ENCODE measurements around the gene PDZD11. TPM values are rescaled to one million over a fixed set of nuclear protein-coding genes. Genes with fewer than 3 reads are reported as not detected.

The PDZD11 gene
- total RNA-seq, 4 donors from 2014 or later = 7.8 to 45.5 (median 23.1) TPM

GRCh38 chrX:70255452-70255851, 34.3 kb downstream of the PDZD11 start:
- Histone ChIP-seq H3K4me1 (no peaks in the 10 kb centered on the region), H3K36me3 (no peaks in the 10 kb centered on the region), H3K9me3 (no peaks in the 10 kb centered on the region), H3K27ac (no peak overlapping the region), H3K27me3 (no peaks in the 10 kb centered on the region), H3K4me3 (no peak overlapping the region)
- in situ Hi-C loops (cut with MboI; ENCODE audit: low pct_ligation_motif_present in 1 of 4, low pct_unique_long_range_greater_than_20kb in 1 of 4, low sequenced_read_pairs in 3 of 4) (no loop called here), intact Hi-C loops (cut with DNase I; ENCODE audit: low total_unique reads) (no loop called here)
- WGBS, 2 donors (ENCODE audit: low coverage in 1 of 2) = 85 to 92% methylated on average over 2 of the region's 2 CpGs
- TF ChIP-seq POLR2A (IDR thresholded peaks at IDR 0.05) (no peak), POLR2AphosphoS5 (IDR thresholded peaks at IDR 0.05) (no peak), CTCF (IDR thresholded peaks at IDR 0.05) (no peak), EP300 (IDR thresholded peaks at IDR 0.05; ENCODE audit: low read depth) (no peak)
- no peak for DNase-seq

GRCh38 chrX:70254909-70255308, 34.8 kb downstream of the PDZD11 start:
- no peak overlapping the region for H3K27ac ChIP-seq
- TF ChIP-seq CTCF (IDR thresholded peaks at IDR 0.05) (no peak), POLR2AphosphoS5 (IDR thresholded peaks at IDR 0.05) (no peak), EP300 (IDR thresholded peaks at IDR 0.05; ENCODE audit: low read depth) (no peak), POLR2A (IDR thresholded peaks at IDR 0.05) (no peak)
- no peaks in the 10 kb centered on the region for H3K4me1 ChIP-seq
- 85% methylated on average over 3 of the region's 3 CpGs; no CpG with 5 or more reads in 1 of the 2 donors for WGBS, 2 donors (ENCODE audit: low coverage in 1 of 2)
- intact Hi-C loops (cut with DNase I; ENCODE audit: low total_unique reads) (no loop called here), in situ Hi-C loops (cut with MboI; ENCODE audit: low pct_ligation_motif_present in 1 of 4, low pct_unique_long_range_greater_than_20kb in 1 of 4, low sequenced_read_pairs in 3 of 4) (no loop called here)
- H3K9me3 ChIP-seq = no peaks in the 10 kb centered on the region
- H3K4me3 ChIP-seq = no peak overlapping the region
- no peaks in the 10 kb centered on the region for H3K36me3 ChIP-seq
- no peak for DNase-seq
- no peaks in the 10 kb centered on the region for H3K27me3 ChIP-seq

- in situ Hi-C loops (cut with MboI; ENCODE audit: low pct_ligation_motif_present in 1 of 4, low pct_unique_long_range_greater_than_20kb in 1 of 4, low sequenced_read_pairs in 3 of 4) = no loop called here
- WGBS, 2 donors (ENCODE audit: low coverage in 1 of 2) = 87% methylated on average over 1 of the region's 1 CpG; no CpG with 5 or more reads in 1 of the 2 donors
Observed at GRCh38 chrX:70254063-70254400, 35.7 kb downstream of the PDZD11 start.

GRCh38 chrX:70253377-70254062, 36.2 kb downstream of the PDZD11 start:
- Histone ChIP-seq H3K27ac (no peak overlapping the region), H3K4me3 (no peak overlapping the region), H3K36me3 (no peaks in the 10 kb centered on the region), H3K27me3 (no peaks in the 10 kb centered on the region), H3K9me3 (no peaks in the 10 kb centered on the region), H3K4me1 (no peaks in the 10 kb centered on the region)
- intact Hi-C loops (cut with DNase I; ENCODE audit: low total_unique reads) (no loop called here), in situ Hi-C loops (cut with MboI; ENCODE audit: low pct_ligation_motif_present in 1 of 4, low pct_unique_long_range_greater_than_20kb in 1 of 4, low sequenced_read_pairs in 3 of 4) (no loop called here)
- TF ChIP-seq POLR2AphosphoS5 (IDR thresholded peaks at IDR 0.05) (no peak), POLR2A (IDR thresholded peaks at IDR 0.05) (no peak), EP300 (IDR thresholded peaks at IDR 0.05; ENCODE audit: low read depth) (no peak), CTCF (IDR thresholded peaks at IDR 0.05) (no peak)
- WGBS, 2 donors (ENCODE audit: low coverage in 1 of 2) = 70 to 80% methylated on average over 1 to 3 of the region's 3 CpGs
- DNase-seq = no peak

More at GRCh38 chrX:70254063-70254400, 35.7 kb downstream of the PDZD11 start:
- DNase-seq = no peak
- H3K4me1 ChIP-seq = no peaks in the 10 kb centered on the region
- H3K27me3 ChIP-seq = no peaks in the 10 kb centered on the region
- intact Hi-C loops (cut with DNase I; ENCODE audit: low total_unique reads) = no loop called here
- no peaks in the 10 kb centered on the region for H3K36me3 ChIP-seq
- H3K9me3 ChIP-seq = no peaks in the 10 kb centered on the region
- TF ChIP-seq EP300 (IDR thresholded peaks at IDR 0.05; ENCODE audit: low read depth) (no peak), POLR2AphosphoS5 (IDR thresholded peaks at IDR 0.05) (no peak), CTCF (IDR thresholded peaks at IDR 0.05) (no peak), POLR2A (IDR thresholded peaks at IDR 0.05) (no peak)
- no peak overlapping the region for H3K27ac ChIP-seq
- H3K4me3 ChIP-seq = no peak overlapping the region
